ENCODE results near the gene KRT6A.

KRT6A gene

DNA sequence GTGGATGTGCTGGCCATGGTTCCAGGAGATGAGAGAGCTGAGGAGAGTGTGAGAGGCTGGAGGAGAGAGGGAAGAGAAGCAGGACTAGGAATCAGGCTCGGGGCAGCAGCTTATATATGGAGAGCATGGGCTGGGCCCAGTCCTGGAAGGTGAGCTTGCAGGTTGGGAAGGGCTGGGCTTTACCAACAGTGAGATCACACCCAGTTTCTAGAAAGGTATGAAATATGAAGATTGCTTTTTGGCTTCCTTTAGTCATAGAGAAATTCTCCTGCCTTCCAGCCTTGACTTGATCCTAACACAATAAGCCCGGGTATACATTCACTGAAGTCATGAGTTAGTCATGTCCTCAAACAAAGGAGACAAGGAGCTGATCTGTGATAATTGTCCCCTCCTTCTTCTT is at the start of gene KRT6A:
Gene KRT6A (minus strand): TSS at position 86 of the 400 bp plus-strand sequence. CDS start 69 bp downstream, at position 17.
- Histone ChIP-seq H3K36me3 (no peaks in the 10 kb centered on the region), H3K27me3 (ENCODE audit: insufficient read depth, low read depth, severe bottlenecking) (peaks cover 80% of the 10 kb centered on the region), H3K4me3 (ENCODE audit: low read depth, low read length) (no peak within 1 kb of the TSS), H3K27ac (no peak within 1 kb of the TSS), H3K9me3 (ENCODE audit: severe bottlenecking) (no peaks in the 10 kb centered on the region)
- no peak for DNase-seq
- TF ChIP-seq, protein P1, sequence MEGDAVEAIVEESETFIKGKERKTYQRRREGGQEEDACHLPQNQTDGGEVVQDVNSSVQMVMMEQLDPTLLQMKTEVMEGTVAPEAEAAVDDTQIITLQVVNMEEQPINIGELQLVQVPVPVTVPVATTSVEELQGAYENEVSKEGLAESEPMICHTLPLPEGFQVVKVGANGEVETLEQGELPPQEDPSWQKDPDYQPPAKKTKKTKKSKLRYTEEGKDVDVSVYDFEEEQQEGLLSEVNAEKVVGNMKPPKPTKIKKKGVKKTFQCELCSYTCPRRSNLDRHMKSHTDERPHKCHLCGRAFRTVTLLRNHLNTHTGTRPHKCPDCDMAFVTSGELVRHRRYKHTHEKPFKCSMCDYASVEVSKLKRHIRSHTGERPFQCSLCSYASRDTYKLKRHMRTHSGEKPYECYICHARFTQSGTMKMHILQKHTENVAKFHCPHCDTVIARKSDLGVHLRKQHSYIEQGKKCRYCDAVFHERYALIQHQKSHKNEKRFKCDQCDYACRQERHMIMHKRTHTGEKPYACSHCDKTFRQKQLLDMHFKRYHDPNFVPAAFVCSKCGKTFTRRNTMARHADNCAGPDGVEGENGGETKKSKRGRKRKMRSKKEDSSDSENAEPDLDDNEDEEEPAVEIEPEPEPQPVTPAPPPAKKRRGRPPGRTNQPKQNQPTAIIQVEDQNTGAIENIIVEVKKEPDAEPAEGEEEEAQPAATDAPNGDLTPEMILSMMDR (IDR thresholded peaks at IDR 0.05; ENCODE audit: low read depth, low read length): no peak

DNA sequence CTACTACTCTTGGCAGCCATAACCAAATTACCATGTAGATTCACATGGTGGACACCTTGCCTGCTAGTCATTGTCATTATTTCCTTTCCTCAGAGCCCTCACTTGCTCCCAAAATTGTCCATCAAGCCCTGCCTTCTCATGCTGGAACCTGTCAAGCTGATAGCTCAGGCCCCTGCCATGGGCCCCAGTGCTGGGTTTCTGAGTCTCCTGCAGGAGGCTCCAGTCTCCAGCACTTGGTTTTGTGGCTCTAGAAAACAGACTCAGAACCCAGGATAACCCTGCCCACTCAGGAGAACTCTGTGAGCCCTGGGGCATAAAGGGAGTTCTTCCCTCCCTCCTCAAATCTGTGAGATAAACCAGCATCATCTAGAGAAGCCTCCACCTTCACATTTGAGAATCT is 49.1 kb upstream of the KRT6A start:
- Histone ChIP-seq H3K4me3 (ENCODE audit: low read depth, low read length) (no peak overlapping the region), H3K27ac (no peak overlapping the region), H3K9me3 (ENCODE audit: severe bottlenecking) (no peaks in the 10 kb centered on the region), H3K36me3 (no peaks in the 10 kb centered on the region), H3K27me3 (ENCODE audit: insufficient read depth, low read depth, severe bottlenecking) (peaks cover 94% of the 10 kb centered on the region)
- TF ChIP-seq, protein P1 (IDR thresholded peaks at IDR 0.05; ENCODE audit: low read depth, low read length): no peak
- no peak for DNase-seq

DNA sequence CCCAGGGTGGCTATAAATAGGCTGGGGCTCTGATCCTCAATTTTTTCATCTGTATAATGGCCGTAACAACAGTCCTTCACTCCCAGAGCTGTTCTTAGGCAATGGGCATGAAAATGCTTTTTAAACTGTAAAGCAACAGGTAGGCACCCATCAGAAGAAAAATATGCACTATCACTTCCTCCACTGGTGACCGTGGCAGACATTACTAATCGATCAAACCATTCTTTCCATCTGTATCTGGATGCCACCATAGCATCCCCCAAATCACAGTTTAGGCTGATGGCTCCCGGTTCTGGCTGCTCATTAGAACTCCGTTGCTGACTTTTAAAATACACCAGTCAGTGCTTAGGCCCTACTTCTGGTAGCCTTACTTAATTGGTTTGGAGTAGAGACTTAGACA is 48.7 kb upstream of the KRT6A start:
- H3K27ac ChIP-seq: no peak overlapping the region
- H3K36me3 ChIP-seq: no peaks in the 10 kb centered on the region
- H3K4me3 ChIP-seq (ENCODE audit: low read depth, low read length): no peak overlapping the region
- TF ChIP-seq, protein P1 (IDR thresholded peaks at IDR 0.05; ENCODE audit: low read depth, low read length): no peak
- peaks cover 95% of the 10 kb centered on the region for H3K27me3 ChIP-seq (ENCODE audit: insufficient read depth, low read depth, severe bottlenecking)
- no peaks in the 10 kb centered on the region for H3K9me3 ChIP-seq (ENCODE audit: severe bottlenecking)
- no peak for DNase-seq

- TF ChIP-seq, protein P1 (IDR thresholded peaks at IDR 0.05; ENCODE audit: low read depth, low read length): no peak
- no peak for DNase-seq
- no peak overlapping the region for H3K27ac ChIP-seq
Observed at GRCh38 chr12:52540531-52540930, 47.5 kb upstream of the KRT6A start.

GRCh38 chr12:52539821-52540173 is 46.7 kb upstream of the KRT6A start:
- no peak for DNase-seq
- no peaks in the 10 kb centered on the region for H3K9me3 ChIP-seq (ENCODE audit: severe bottlenecking)
- no peak overlapping the region for H3K27ac ChIP-seq
- no peak overlapping the region for H3K4me3 ChIP-seq (ENCODE audit: low read depth, low read length)
- TF ChIP-seq, protein P1 (IDR thresholded peaks at IDR 0.05; ENCODE audit: low read depth, low read length): no peak
- peaks cover 93% of the 10 kb centered on the region for H3K27me3 ChIP-seq (ENCODE audit: insufficient read depth, low read depth, severe bottlenecking)
- no peaks in the 10 kb centered on the region for H3K36me3 ChIP-seq

More at GRCh38 chr12:52540531-52540930, 47.5 kb upstream of the KRT6A start:
- Histone ChIP-seq H3K36me3 (no peaks in the 10 kb centered on the region), H3K4me3 (ENCODE audit: low read depth, low read length) (no peak overlapping the region), H3K9me3 (ENCODE audit: severe bottlenecking) (no peaks in the 10 kb centered on the region), H3K27me3 (ENCODE audit: insufficient read depth, low read depth, severe bottlenecking) (peaks cover 93% of the 10 kb centered on the region)

- TF ChIP-seq, protein P1 (IDR thresholded peaks at IDR 0.05; ENCODE audit: low read depth, low read length): no peak
- Histone ChIP-seq H3K27ac (no peak overlapping the region), H3K27me3 (ENCODE audit: insufficient read depth, low read depth, severe bottlenecking) (peaks cover 93% of the 10 kb centered on the region), H3K36me3 (no peaks in the 10 kb centered on the region), H3K9me3 (ENCODE audit: severe bottlenecking) (no peaks in the 10 kb centered on the region), H3K4me3 (ENCODE audit: low read depth, low read length) (no peak overlapping the region)
- no peak for DNase-seq
Observed at GRCh38 chr12:52539083-52539820, 46.2 kb upstream of the KRT6A start.

Data from WERI-Rb-1 (cell line).